ENCODE results near the gene NEK3. TPM values are rescaled to one million over a fixed set of nuclear protein-coding genes. Genes with fewer than 3 reads are reported as not detected.
"Not testable (repeated sequence)": the region's sequence is repeated elsewhere in the genome, so short reads cannot be mapped to it uniquely, and the experiment has no call there.

The NEK3 gene
- polyA plus RNA-seq, 3 donors = 5.7 to 13.7 (median 6.1) TPM

- peaks cover 1 to 4% (median 4%) of the 10 kb centered on the region in 3 donors for H3K27me3 Mint-ChIP-seq (ENCODE audit: low read depth in 3 of 3)
- Histone ChIP-seq H3K79me2 (ENCODE audit: insufficient read depth, low read length) (no peaks in the 10 kb centered on the region), H3K4me3 (replicated peaks in 1 of 3; ENCODE audit: low read depth in 2 of 3, low read length in 3 of 3) (no peak overlapping the region), H3K27ac (ENCODE audit: low read depth in 1 of 2, low read length in 2 of 2) (no peak overlapping the region), H2AFZ (ENCODE audit: insufficient read depth, low read depth, low read length, poor library complexity, severe bottlenecking) (no peak overlapping the region), H4K20me1 (ENCODE audit: insufficient read depth, low read length) (no peaks in the 10 kb centered on the region), H3K4me1 (ENCODE audit: control insufficient read depth in 1 of 2, insufficient read depth in 2 of 2, low read length in 2 of 2) (peaks cover under 1% of the 10 kb centered on the region in 2 donors), H3K9me3 (replicated peaks in 1 of 2; ENCODE audit: control insufficient read depth in 1 of 2, insufficient read depth in 1 of 2, low read length in 2 of 2) (no peaks in the 10 kb centered on the region), H3K36me3 (replicated peaks in 1 of 2; ENCODE audit: control insufficient read depth in 1 of 2, insufficient read depth in 2 of 2, low read length in 2 of 2) (peaks cover 12 to 36% of the 10 kb centered on the region in 2 donors), H3K4me2 (replicated peaks; ENCODE audit: extremely low read depth, low read length, poor library complexity, severe bottlenecking) (no peak overlapping the region), H3K27me3 (ENCODE audit: control insufficient read depth in 2 of 2, insufficient read depth in 2 of 2, low read length in 2 of 2) (peaks cover 0 to 2% of the 10 kb centered on the region in 2 donors), H3K9ac (ENCODE audit: insufficient read depth, low read length, poor library complexity, severe bottlenecking) (no peak overlapping the region)
- H3K9me3 Mint-ChIP-seq = no peaks in the 10 kb centered on the region
- H3K4me3 Mint-ChIP-seq = no peak overlapping the region
- peaks cover 9% of the 10 kb centered on the region for H3K4me1 Mint-ChIP-seq
- intact Hi-C loops (cut with micrococcal nuclease) = no loop called here
- H3K36me3 Mint-ChIP-seq = peaks cover 24 to 34% of the 10 kb centered on the region in 2 donors
- no peak for TF ChIP-seq CTCF (IDR thresholded peaks at IDR 0.05)
- DNase-seq = no peak
- no peak overlapping the region for H3K27ac Mint-ChIP-seq
Observed at GRCh38 chr13:52164989-52165388, 5.6 kb upstream of the NEK3 start.

- H3K9me3 ChIP-seq (replicated peaks in 1 of 2; ENCODE audit: control insufficient read depth in 1 of 2, insufficient read depth in 1 of 2, low read length in 2 of 2); DNase-seq; H3K79me2 ChIP-seq (ENCODE audit: insufficient read depth, low read length); H3K4me1 ChIP-seq (ENCODE audit: control insufficient read depth in 1 of 2, insufficient read depth in 2 of 2, low read length in 2 of 2); H3K27ac ChIP-seq (ENCODE audit: low read depth in 1 of 2, low read length in 2 of 2); H3K27ac Mint-ChIP-seq; H3K9me3 Mint-ChIP-seq; H3K4me2 ChIP-seq (replicated peaks; ENCODE audit: extremely low read depth, low read length, poor library complexity, severe bottlenecking); intact Hi-C loops (cut with micrococcal nuclease); H2AFZ ChIP-seq (ENCODE audit: insufficient read depth, low read depth, low read length, poor library complexity, severe bottlenecking); H3K4me3 Mint-ChIP-seq; H3K4me3 ChIP-seq (replicated peaks in 1 of 3; ENCODE audit: low read depth in 2 of 3, low read length in 3 of 3); H4K20me1 ChIP-seq (ENCODE audit: insufficient read depth, low read length); H3K27me3 Mint-ChIP-seq (ENCODE audit: low read depth in 3 of 3); H3K9ac ChIP-seq (ENCODE audit: insufficient read depth, low read length, poor library complexity, severe bottlenecking); H3K27me3 ChIP-seq (ENCODE audit: control insufficient read depth in 2 of 2, insufficient read depth in 2 of 2, low read length in 2 of 2): not testable (repeated sequence)
- Mint-ChIP-seq H3K4me1 (peaks cover 15% of the 10 kb centered on the region), H3K36me3 (peaks cover 22 to 34% of the 10 kb centered on the region in 2 donors)
- 83% methylated on average over 1 of the region's 3 CpGs for WGBS (ENCODE audit: insufficient coverage)
- H3K36me3 ChIP-seq (replicated peaks in 1 of 2; ENCODE audit: control insufficient read depth in 1 of 2, insufficient read depth in 2 of 2, low read length in 2 of 2) = peaks cover 10 to 24% of the 10 kb centered on the region in 2 donors
Observed at GRCh38 chr13:52163878-52164277, 4.5 kb upstream of the NEK3 start.

All from CD14-positive monocyte (primary cell).